Esophagus muscularis mucosa (tissue), 4 donors: ENCODE results near the gene KCNAB3.

Experiments used
- EP300 ChIP-seq: sonication (generic); formaldehyde crosslinking; IDR thresholded peaks from one replicate; pipeline ENCODE4 v1.6.1; 2017; ENCODE audit warnings: antibody characterized with exemption
- POLR2A ChIP-seq: fragments of 450-650 bp; IDR thresholded peaks from one replicate; pipeline ENCODE4 v1.6.1; 2017; ENCODE audit warnings: antibody characterized with exemption, moderate library complexity, mild to moderate bottlenecking, low read depth
- POLR2AphosphoS5 ChIP-seq, 2 donors: sonication (generic); formaldehyde crosslinking; IDR thresholded peaks; one replicate each; pipeline ENCODE4 v1.6.1; 2017; ENCODE audit warnings: antibody characterized with exemption in 2 of 2
- TF ChIP-seq, protein P1 (sequence below), 3 experiments: fragments of 200-600 bp in 2 of 3; fragments of 450-650 bp in 1 of 3; sonication (generic) in 2 of 3; IDR thresholded peaks; one replicate each; pipeline ENCODE4 v1.5.1; 2017 to 2019; ENCODE audit warnings: antibody characterized with exemption in 3 of 3, mild to moderate bottlenecking in 2 of 3, moderate library complexity in 1 of 3

DNA sequence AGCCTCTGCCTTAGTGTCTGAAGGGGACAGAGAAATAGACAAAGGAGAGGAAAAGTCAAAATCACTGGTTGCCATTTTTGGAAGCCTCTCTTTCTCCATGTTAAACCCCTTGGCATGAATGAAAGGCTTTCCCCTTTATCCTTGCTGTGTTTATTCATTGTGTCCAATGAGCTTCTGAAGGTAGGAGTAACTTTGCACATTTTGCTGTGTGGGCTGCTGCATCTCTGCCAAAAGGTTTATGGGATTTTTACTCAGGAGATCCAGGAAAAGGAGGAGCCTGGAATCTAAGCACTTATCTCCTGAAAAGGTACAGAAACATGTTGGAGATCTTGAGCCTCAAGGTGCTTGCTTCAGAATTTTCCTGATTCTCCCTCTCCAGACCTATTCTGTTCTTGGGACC lies 6.2 kb upstream of the KCNAB3 start:
- TF ChIP-seq, protein P1, sequence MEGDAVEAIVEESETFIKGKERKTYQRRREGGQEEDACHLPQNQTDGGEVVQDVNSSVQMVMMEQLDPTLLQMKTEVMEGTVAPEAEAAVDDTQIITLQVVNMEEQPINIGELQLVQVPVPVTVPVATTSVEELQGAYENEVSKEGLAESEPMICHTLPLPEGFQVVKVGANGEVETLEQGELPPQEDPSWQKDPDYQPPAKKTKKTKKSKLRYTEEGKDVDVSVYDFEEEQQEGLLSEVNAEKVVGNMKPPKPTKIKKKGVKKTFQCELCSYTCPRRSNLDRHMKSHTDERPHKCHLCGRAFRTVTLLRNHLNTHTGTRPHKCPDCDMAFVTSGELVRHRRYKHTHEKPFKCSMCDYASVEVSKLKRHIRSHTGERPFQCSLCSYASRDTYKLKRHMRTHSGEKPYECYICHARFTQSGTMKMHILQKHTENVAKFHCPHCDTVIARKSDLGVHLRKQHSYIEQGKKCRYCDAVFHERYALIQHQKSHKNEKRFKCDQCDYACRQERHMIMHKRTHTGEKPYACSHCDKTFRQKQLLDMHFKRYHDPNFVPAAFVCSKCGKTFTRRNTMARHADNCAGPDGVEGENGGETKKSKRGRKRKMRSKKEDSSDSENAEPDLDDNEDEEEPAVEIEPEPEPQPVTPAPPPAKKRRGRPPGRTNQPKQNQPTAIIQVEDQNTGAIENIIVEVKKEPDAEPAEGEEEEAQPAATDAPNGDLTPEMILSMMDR (IDR thresholded peaks at IDR 0.05), result no peak
- TF ChIP-seq POLR2AphosphoS5 (IDR thresholded peaks at IDR 0.05) (no peak), EP300 (no peak), POLR2A (no peak)
